SK-N-MC (cell line): ENCODE data around the gene CCDC3.

Source experiments
- DNase-seq: peaks from one replicate; pipeline ENCODE4 v3.0.0-alpha.2; 2011; ENCODE audit warnings: low read depth, low spot score
- H3K27ac ChIP-seq: fragments of 200-600 bp; sonication (generic); 2 replicates; pipeline ENCODE4 v1.5.1; 2016; ENCODE audit warnings: mixed run types
- H3K36me3 ChIP-seq: fragments of 200-600 bp; sonication (generic); 2 replicates; pipeline ENCODE4 v1.6.1; 2017; ENCODE audit warnings: antibody characterized with exemption, low read length, mixed read lengths; ENCODE audit not compliant: insufficient read depth
- H3K4me3 ChIP-seq: fragments of 200-600 bp; sonication (generic); 2 replicates; pipeline ENCODE4 v1.5.1; 2016
- H3K9ac ChIP-seq: fragments of 200-600 bp; sonication (generic); 2 replicates; pipeline ENCODE4 v1.8.0; 2017; ENCODE audit warnings: mixed run types, mixed read lengths; ENCODE audit not compliant: insufficient read length
- H3K9me3 ChIP-seq: fragments of 200-600 bp; sonication (generic); 2 replicates; pipeline ENCODE4 v1.6.1; 2017; ENCODE audit warnings: low read depth, mild to moderate bottlenecking, antibody characterized with exemption, low read length, moderate library complexity, mixed read lengths
- EZH2 ChIP-seq: fragments of 200-600 bp; sonication (generic); IDR thresholded peaks from one replicate; pipeline ENCODE4 v1.6.1; 2017; ENCODE audit warnings: antibody characterized with exemption
- FOXP2 ChIP-seq: optimal IDR thresholded peaks from 2 replicates; pipeline ENCODE3; 2011; ENCODE audit warnings: mild to moderate bottlenecking, moderate library complexity; ENCODE audit not compliant: insufficient read depth; ENCODE audit errors: extremely low read length, control extremely low read depth
- POLR2AphosphoS5 ChIP-seq: IDR thresholded peaks from 2 replicates; pipeline ENCODE4 v1.6.1; 2012; ENCODE audit warnings: mild to moderate bottlenecking, low read depth, low read length, borderline replicate concordance

The CCDC3 gene

DNA sequence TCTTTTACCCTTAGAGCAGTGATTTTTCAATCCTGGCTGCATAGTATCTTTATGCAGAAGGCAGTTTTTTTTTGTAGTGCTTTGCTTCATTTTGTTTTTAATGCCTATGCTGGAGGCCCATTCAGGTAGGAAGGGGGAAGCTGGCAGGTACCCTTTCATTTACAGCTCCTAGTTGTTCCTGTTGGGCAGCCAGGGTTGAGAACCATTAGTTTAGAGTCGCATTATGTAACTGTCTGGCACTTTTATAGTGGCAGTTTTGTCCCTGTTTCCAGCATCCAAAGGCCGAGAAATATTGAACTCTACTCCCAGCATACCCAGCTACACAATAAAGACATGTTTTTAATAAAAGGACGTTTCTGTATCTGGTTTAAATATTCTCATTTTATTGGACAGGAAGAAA, 110.6 kb downstream of the CCDC3 start:
- H3K36me3 ChIP-seq: no peaks in the 10 kb centered on the region
- H3K9ac ChIP-seq: no peak overlapping the region
- no peak overlapping the region for H3K27ac ChIP-seq
- no peak overlapping the region for H3K4me3 ChIP-seq
- no peak for DNase-seq
- H3K9me3 ChIP-seq: no peaks in the 10 kb centered on the region
- TF ChIP-seq FOXP2 (no peak), EZH2 (no peak), POLR2AphosphoS5 (no peak)

DNA sequence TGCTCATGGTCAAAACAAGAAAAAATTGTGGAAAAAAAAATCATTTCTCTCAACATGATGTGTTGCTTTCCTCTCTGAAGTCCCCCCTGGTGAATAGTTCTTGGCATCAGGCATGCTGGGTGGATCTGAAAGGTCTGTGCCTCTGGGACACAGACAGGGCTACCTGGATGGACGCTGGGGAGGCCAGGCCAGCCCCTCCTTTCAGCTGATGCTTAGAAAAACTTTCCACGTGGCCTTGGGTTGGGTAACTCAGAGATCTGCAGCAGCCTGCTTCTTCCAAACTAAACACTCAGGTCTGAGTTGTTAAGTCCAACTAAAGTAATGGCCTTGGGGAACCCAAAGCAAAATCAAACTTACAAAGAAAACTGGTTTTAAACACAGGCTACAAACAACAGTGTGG, 113.0 kb downstream of the CCDC3 start:
- H3K4me3 ChIP-seq: no peak overlapping the region
- H3K9me3 ChIP-seq: no peaks in the 10 kb centered on the region
- H3K9ac ChIP-seq: no peak overlapping the region
- no peak overlapping the region for H3K27ac ChIP-seq
- no peak for TF ChIP-seq EZH2
- no peak for TF ChIP-seq POLR2AphosphoS5
- no peak for TF ChIP-seq FOXP2
- no peak for DNase-seq
- H3K36me3 ChIP-seq: no peaks in the 10 kb centered on the region

- Histone ChIP-seq H3K36me3 (no peaks in the 10 kb centered on the region), H3K4me3 (no peak overlapping the region), H3K27ac (no peak overlapping the region), H3K9ac (no peak overlapping the region), H3K9me3 (no peaks in the 10 kb centered on the region)
- TF ChIP-seq POLR2AphosphoS5: no peak
- DNase-seq: no peak
Measured at GRCh38 chr10:12887780-12888179, 113.7 kb downstream of the CCDC3 start.

- Histone ChIP-seq H3K4me3 (no peak overlapping the region), H3K27ac (no peak overlapping the region), H3K9ac (no peak overlapping the region), H3K36me3 (no peaks in the 10 kb centered on the region), H3K9me3 (no peaks in the 10 kb centered on the region)
- TF ChIP-seq EZH2 (no peak), POLR2AphosphoS5 (no peak), FOXP2 (no peak)
- no peak for DNase-seq
Measured at GRCh38 chr10:12884851-12885250, 116.7 kb downstream of the CCDC3 start.

DNA sequence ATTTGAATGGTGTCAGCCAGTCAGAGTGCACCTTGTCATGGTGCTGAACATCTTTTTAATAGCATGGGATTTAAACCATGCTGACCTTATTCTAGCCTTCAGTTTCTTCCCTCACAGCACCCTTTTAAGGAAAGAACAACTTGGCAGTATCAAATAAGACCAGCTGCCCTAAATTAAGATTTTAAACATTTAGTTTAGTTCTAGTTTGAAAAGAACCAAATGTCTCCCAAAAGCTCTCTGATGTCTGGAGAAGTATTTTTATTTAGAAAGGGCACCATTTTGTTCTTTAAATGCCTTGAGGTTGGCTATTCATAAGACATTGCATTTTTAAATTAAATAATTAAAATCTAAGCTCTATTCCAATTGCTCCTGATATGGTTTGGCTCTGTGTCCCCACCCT, 121.1 kb downstream of the CCDC3 start:
- no peak for TF ChIP-seq FOXP2
- TF ChIP-seq EZH2: no peak
- TF ChIP-seq POLR2AphosphoS5: no peak
- H3K27ac ChIP-seq: no peak overlapping the region

DNA sequence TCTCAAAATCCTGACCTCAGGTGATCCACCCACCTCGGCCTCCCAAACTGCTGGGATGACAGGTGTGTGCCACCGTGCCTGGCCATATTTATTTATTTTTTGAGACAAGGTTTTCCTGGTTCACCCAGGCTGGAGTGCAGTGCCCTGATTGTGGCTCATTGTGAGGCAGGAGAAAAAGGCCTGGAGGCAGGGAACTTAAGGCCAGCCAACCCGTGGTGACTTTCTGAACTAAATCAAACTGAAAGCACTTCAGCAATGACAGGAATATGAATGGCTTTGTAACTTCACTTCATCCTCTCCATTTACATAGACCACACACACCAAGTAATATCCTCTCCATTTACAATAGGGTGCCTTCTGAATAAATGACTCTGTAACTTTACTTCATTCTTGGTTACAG, 124.4 kb downstream of the CCDC3 start:
- Histone ChIP-seq H3K4me3 (no peak overlapping the region), H3K27ac (no peak overlapping the region), H3K9me3 (no peaks in the 10 kb centered on the region), H3K9ac (no peak overlapping the region), H3K36me3 (no peaks in the 10 kb centered on the region)
- DNase-seq: no peak
- TF ChIP-seq FOXP2 (no peak), EZH2 (no peak), POLR2AphosphoS5 (no peak)

More for the DNA sequence above, 121.1 kb downstream of the CCDC3 start:
- DNase-seq: no peak
- Histone ChIP-seq H3K4me3 (no peak overlapping the region), H3K36me3 (no peaks in the 10 kb centered on the region), H3K9me3 (no peaks in the 10 kb centered on the region), H3K9ac (no peak overlapping the region)

DNA sequence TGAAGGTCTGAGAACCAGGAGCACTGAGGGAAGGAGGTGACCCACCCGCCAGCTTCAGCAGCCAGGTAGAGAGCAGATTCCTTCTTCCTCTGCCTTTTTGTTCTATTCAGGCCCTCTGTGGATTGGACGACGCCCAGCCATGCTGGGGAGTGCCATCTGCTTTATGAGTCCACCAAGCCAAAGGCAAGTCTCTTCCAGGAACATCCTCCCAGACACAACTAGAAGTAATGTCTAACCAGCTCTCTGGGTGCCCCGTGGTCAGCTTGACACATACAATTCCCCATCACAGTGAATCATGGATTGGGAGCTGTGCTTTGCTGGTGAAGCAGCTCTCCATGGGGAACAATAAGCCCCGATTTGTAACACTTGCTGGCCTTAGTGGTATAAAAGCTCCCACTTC, 125.2 kb downstream of the CCDC3 start:
- H3K9me3 ChIP-seq: no peaks in the 10 kb centered on the region
- no peak overlapping the region for H3K27ac ChIP-seq
- TF ChIP-seq EZH2 (no peak), FOXP2 (no peak), POLR2AphosphoS5 (no peak)
- H3K4me3 ChIP-seq: no peak overlapping the region
- H3K36me3 ChIP-seq: no peaks in the 10 kb centered on the region
- H3K9ac ChIP-seq: no peak overlapping the region
- no peak for DNase-seq

DNA sequence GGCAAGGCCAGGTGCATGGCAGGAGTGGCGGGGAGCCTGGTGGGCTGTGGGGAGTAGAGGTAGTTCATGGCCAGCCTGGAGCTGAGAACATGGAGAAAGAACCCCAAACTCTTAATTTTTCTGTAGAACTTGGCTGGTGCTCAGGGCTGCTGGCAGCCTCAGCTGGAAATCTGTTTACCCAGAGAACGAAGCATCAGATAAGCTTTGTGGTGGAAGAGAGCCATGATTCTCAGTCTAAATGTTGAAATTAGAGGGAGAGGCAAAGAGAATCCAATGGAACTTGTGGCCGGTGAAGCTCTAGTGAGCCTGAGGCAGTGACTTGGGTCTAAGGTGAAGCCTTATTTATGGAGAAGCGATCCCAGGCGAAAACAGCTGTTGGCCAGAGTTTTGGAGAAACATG, 126.4 kb downstream of the CCDC3 start:
- Histone ChIP-seq H3K4me3 (no peak overlapping the region), H3K9me3 (no peaks in the 10 kb centered on the region), H3K9ac (no peak overlapping the region), H3K36me3 (no peaks in the 10 kb centered on the region), H3K27ac (no peak overlapping the region)
- TF ChIP-seq EZH2 (no peak), POLR2AphosphoS5 (no peak), FOXP2 (no peak)
- DNase-seq: no peak

DNA sequence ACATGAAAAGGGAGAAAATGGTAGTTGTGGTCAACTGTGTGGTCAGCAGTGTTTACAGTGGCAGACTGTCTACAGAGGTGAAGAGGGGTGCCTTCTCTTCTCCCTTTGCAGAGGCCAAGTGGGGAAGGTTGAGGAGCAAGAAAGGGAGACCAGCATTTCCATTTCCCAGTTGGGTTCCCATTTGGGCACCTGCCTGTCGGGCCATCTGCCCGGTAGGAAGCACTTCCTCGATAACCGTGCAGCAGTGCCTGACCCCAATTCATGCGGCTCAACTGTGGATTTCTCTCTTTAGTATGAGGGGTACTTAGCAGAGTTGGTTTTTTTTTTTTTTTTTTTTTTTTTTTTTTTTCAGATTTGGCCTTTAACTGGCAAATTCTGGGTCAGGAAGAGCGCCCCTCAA, 127.0 kb downstream of the CCDC3 start:
- DNase-seq: no peak
- Histone ChIP-seq H3K27ac (no peak overlapping the region), H3K4me3 (no peak overlapping the region), H3K36me3 (no peaks in the 10 kb centered on the region), H3K9me3 (no peaks in the 10 kb centered on the region), H3K9ac (no peak overlapping the region)
- no peak for TF ChIP-seq POLR2AphosphoS5
- TF ChIP-seq FOXP2: no peak
- TF ChIP-seq EZH2: no peak

GRCh38 chr10:12873172-12873571, 128.3 kb downstream of the CCDC3 start:
- Histone ChIP-seq H3K4me3 (no peak overlapping the region), H3K9me3 (no peaks in the 10 kb centered on the region), H3K36me3 (no peaks in the 10 kb centered on the region), H3K9ac (no peak overlapping the region), H3K27ac (no peak overlapping the region)
- TF ChIP-seq EZH2: no peak
- TF ChIP-seq FOXP2: no peak
- no peak for TF ChIP-seq POLR2AphosphoS5
- no peak for DNase-seq
